Psoas muscle (tissue), 8 donors: ENCODE measurements around the gene AKR1C1. TPM values are rescaled to one million over a fixed set of nuclear protein-coding genes. Genes with fewer than 3 reads are reported as not detected.
"Not testable (repeated sequence)": the region's sequence is repeated elsewhere in the genome, so short reads cannot be mapped to it uniquely, and the experiment has no call there.

Experiments
- ATAC-seq, 4 donors: fragments of 200-7000 bp; cut with Tn5 transposase; one replicate each; pipeline ENCODE4 v1.9.1; 2020; ENCODE audit warnings: moderate library complexity in 3 of 4, mild to moderate bottlenecking in 2 of 4
- DNase-seq, 2 donors: peaks; one replicate each; pipeline ENCODE4 v3.0.0-alpha.2; 2020
- H3K27ac ChIP-seq: fragments of 200-600 bp; one replicate; pipeline ENCODE4 v1.8.0; 2022
- H3K27me3 ChIP-seq, 3 donors: fragments of 200-600 bp in 1 of 3; one replicate each; pipeline versions ENCODE4 v1.6.1 to v1.8.0; 2013 to 2022; ENCODE audit warnings: low read length in 2 of 3, mild to moderate bottlenecking in 2 of 3, moderate library complexity in 1 of 3; ENCODE audit not compliant: insufficient read depth in 3 of 3
- H3K36me3 ChIP-seq, 2 donors: fragments of 200-600 bp in 1 of 2; one replicate each; pipeline versions ENCODE4 v1.6.1 to v1.8.0; 2013 to 2022; ENCODE audit warnings: low read depth in 1 of 2, mild to moderate bottlenecking in 1 of 2, moderate library complexity in 1 of 2; ENCODE audit not compliant: insufficient read depth in 1 of 2
- H3K4me1 ChIP-seq: fragments of 200-600 bp; one replicate; pipeline ENCODE4 v1.8.0; 2022
- H3K4me3 ChIP-seq: fragments of 200-600 bp; one replicate; pipeline ENCODE4 v1.8.0; 2022; ENCODE audit warnings: mild to moderate bottlenecking
- H3K9me3 ChIP-seq: fragments of 200-600 bp; one replicate; pipeline ENCODE4 v1.8.0; 2022
- CTCF ChIP-seq: fragments of 200-600 bp; IDR thresholded peaks from one replicate; pipeline ENCODE4 v1.8.0; 2022; ENCODE audit warnings: antibody characterized with exemption
- WGBS, 3 donors: extraction: QIAGEN DNeasy Blood & Tissue Kit; methylation state at CpG; one replicate each; pipeline versions ENCODE4 v1.1.6 to v1.1.7; 2013; 5-methylcytosine and 5-hydroxymethylcytosine counted together
- intact Hi-C, 2 donors: fragments of 100-400 bp; cut with DNase I; formaldehyde crosslinking; loops; one replicate each; pipeline versions ENCODE4 v1.11.0 to v1.14.2; 2022
- polyA plus RNA-seq, 3 donors: library from polyadenylated mRNA; stranded (reverse); fragments of 200-250 nt; gene quantifications; one replicate each; pipeline ENCODE4 v1.2.3, GENCODE V29; 2013
- total RNA-seq, 4 donors: library from RNA; stranded (reverse); fragmentation: NEBNext Ultra II Directional in 2 of 4; extraction: Animal tissue kit (Norgen Biotek cat#: 25700) in 2 of 4; gene quantifications; one replicate each; pipeline versions ENCODE4 v1.2.1 to v1.2.4, GENCODE V29; 2021 to 2023
- donor health status: healthy with polysubstance abuse.
- donor health status: DM: no; HTN: no; CAD: no; lungs with moderate emphysema.
- donor health status: Bipolar disorder and iron deficiency.
- donor health status: healthy.
- donor health status: DM: yes; HTN: yes; CAD: no.
- donor health status: DM: no; HTN: no; CAD: no.
- donor health status: DM: no; HTN: no; CAD: no.
- donor health status: DM: yes; HTN: yes; CAD: no.

Gene AKR1C1
- total and polyA plus RNA-seq, 7 donors, result 36.5 to 1,974 (median 212) TPM

- DNase-seq, result no peak
- H3K27me3 ChIP-seq, result no peaks in the 10 kb centered on the region
- 26 to 37% (median 28%) methylated on average over 5 of the region's 5 CpGs for WGBS, 3 donors
- peak; percentile 83 to 89 (median 86) for ATAC-seq
- peak overlapping the region; percentile 68 for H3K27ac ChIP-seq
- no peaks in the 10 kb centered on the region for H3K9me3 ChIP-seq
- no peaks in the 10 kb centered on the region for H3K36me3 ChIP-seq
- TF ChIP-seq CTCF, result no peak
- intact Hi-C loops, result no loop called here
- peaks cover 41% of the 10 kb centered on the region for H3K4me1 ChIP-seq
- H3K4me3 ChIP-seq, result no peak overlapping the region
Measured at GRCh38 chr10:4947635-4948596, 15.3 kb upstream of the AKR1C1 start.

DNA sequence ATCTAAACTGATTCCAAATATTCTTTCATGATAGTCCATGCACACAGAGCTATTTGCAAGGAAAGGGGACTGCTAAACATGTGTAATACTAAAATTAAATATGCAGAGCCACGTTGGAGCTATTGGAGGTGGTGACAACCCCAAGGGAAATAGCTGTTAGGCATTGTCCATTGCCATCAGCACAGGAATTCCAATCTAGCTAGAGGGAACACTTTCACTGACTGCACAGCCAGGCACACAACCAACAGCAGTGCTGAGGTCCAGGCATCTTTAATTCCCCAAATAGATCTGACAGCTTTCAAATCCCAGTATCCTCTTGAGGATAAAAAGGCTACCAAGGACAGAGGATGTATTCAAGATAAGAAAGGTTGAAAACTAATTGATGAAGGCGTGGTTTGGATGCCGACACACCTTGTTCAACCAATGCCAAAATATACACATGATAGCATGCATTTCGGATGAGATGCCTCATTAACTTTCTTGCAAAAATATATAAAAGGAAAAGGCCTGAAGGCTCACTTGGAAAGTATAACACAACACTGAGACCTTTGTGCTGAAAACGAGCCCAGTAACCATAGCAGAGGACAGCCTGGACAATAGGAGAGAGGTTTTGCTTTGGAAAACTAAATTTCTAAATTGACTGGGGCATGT, 11.6 kb upstream of the AKR1C1 start:
- H3K4me1 ChIP-seq, result peaks cover 21% of the 10 kb centered on the region
- H3K4me3 ChIP-seq, H3K9me3 ChIP-seq, H3K27me3 ChIP-seq, intact Hi-C loops, H3K27ac ChIP-seq, ATAC-seq, DNase-seq, H3K36me3 ChIP-seq: not testable (repeated sequence)
- 56 to 70% (median 64%) methylated on average over 5 of the region's 5 CpGs for WGBS, 3 donors

DNA sequence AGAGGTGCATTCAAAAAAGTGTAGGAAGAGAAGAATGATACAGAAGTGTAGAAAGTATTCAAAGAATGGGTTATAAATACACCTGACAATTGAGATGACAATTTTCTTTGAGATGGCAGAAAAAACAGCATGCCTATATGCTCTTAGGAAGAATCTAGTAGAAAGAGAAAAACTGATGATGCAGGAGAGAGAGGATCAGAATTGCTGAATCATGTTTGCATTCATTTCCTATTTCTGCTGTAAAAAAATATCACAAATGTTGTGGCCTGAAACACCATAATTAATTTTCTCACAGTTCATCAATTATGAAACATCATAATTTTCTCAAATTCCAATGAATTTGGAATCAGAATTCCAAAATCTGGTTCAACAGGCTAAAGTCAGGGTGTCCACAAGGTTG, 9.8 kb upstream of the AKR1C1 start:
- no peak for ATAC-seq
- intact Hi-C loops, result no loop called here
- Histone ChIP-seq H3K27me3 (no peaks in the 10 kb centered on the region), H3K36me3 (no peaks in the 10 kb centered on the region), H3K9me3 (no peaks in the 10 kb centered on the region), H3K27ac (no peak overlapping the region), H3K4me3 (no peak overlapping the region), H3K4me1 (peaks cover 5% of the 10 kb centered on the region)
- DNase-seq, result no peak
- TF ChIP-seq CTCF, result no peak

DNA sequence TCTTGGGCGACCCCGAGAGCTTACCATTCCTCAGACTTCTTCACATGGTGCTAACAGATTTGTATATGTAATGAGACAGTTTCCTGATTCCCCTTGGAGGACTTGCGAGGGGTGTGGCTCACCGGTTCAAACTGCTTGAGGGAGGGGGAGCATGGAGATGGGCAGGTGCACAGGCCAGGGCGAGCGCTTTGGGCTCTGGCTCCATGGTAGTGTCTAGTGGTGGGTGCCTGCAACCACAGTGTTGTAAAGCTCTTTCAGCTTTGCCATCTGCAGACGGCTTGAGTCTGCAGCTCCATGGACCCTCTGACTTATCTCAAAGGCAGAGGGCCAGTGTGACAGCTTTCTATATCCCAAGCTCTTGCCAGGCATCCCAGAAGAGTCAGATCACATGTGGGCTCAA, 7.1 kb upstream of the AKR1C1 start:
- H3K9me3 ChIP-seq, H3K4me3 ChIP-seq, H3K4me1 ChIP-seq, ATAC-seq, H3K36me3 ChIP-seq, H3K27ac ChIP-seq, H3K27me3 ChIP-seq, DNase-seq, intact Hi-C loops: not testable (repeated sequence)
- WGBS, 3 donors, result 78 to 87% (median 85%) methylated on average over 4 to 6 of the region's 7 CpGs

DNA sequence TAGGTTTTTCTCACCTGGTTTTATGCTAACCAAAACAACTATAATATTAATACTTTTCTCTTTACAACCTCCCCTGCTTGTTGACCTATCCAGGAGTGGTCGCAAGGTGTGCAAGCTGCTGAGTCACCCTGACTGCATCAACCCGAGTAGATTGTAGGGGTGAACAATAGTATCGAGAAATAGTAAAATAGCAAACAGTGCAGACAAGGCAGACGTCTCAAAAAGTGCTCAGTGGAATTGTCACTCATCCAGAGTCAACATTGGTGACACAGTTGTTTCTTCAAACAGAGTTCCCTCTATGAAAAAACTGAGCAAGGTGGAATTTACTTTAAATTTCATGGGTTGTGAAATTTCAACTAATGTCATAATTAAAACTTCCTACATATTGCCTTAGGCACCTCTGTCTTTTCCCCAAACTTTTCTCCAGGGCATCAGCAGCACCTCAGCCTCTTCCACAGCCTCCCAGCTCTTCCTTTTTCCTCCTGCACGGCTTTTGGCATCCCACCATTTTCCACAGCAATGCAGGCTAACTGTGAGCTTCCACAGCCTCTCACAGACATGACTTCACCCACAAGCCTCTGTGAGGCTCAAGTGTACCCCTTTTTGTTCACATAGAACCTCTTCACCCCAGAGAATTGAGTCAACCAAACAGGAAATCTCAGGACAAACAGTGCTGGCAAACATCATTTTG, 6.1 kb upstream of the AKR1C1 start:
- ATAC-seq, H3K4me1 ChIP-seq, H3K36me3 ChIP-seq, H3K27me3 ChIP-seq, intact Hi-C loops, DNase-seq, H3K4me3 ChIP-seq, H3K27ac ChIP-seq, H3K9me3 ChIP-seq: not testable (repeated sequence)
- 86 to 89% (median 88%) methylated on average over 5 of the region's 5 CpGs for WGBS, 3 donors

DNA sequence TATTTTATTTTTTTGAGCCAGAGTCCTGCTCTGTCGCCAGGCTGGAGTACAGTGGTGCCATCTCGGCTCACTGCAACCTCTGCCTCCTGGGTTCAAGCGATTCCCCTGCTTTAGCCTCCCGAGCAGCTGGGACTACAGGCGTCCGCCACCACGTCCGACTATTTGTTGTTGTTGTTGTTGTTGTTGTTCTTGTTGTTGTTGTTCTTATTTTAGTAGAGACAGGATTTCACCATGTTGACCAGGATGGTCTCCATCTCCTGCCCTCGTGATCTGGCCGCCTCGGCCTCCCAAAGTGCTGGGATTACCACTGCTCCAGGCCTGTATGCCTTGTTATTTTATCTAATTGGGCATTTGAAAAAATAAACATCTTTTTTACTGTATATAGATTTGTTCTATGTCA, 1.7 kb upstream of the AKR1C1 start:
- WGBS, 3 donors, result 97% methylated on average over 11 of the region's 11 CpGs

GRCh38 chr10:4962308-4962707, 907 bp upstream of the AKR1C1 start:
- H3K36me3 ChIP-seq, result peaks cover 0 to 26% of the 10 kb centered on the region in 2 donors
- H3K27me3 ChIP-seq, H3K9me3 ChIP-seq, H3K4me1 ChIP-seq, H3K27ac ChIP-seq, H3K4me3 ChIP-seq, intact Hi-C loops, DNase-seq, ATAC-seq: not testable (repeated sequence)
- 64 to 80% (median 74%) methylated on average over 1 of the region's 1 CpG for WGBS, 3 donors

More for the DNA sequence above, 1.7 kb upstream of the AKR1C1 start:
- H3K4me1 ChIP-seq, ATAC-seq, H3K27me3 ChIP-seq, intact Hi-C loops, H3K4me3 ChIP-seq, DNase-seq, H3K9me3 ChIP-seq, H3K27ac ChIP-seq: not testable (repeated sequence)
- H3K36me3 ChIP-seq, result peaks cover 0 to 19% of the 10 kb centered on the region in 2 donors

DNA sequence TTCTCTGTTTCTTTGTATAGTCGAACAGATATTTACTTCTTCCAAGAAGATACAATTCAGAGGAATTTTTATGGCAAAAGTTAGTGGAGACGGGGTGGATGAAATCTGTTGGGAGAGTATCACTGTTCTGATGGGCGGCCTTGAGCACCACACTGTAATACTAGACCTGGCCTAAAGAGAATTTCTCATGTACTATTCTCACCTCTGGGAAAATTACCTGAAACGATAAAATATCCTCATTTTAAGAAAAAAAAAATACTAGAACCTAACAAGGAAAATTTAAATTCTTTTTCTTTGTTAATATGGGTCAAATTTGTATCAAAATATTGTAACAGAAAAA, 570 bp downstream of the AKR1C1 start:
- intact Hi-C loops, H3K9me3 ChIP-seq, DNase-seq, H3K27me3 ChIP-seq, H3K4me1 ChIP-seq: not testable (repeated sequence)
- 33 to 38% (median 34%) methylated on average over 2 to 3 of the region's 4 CpGs for WGBS, 3 donors
- H3K36me3 ChIP-seq, result peaks cover under 1 to 39% of the 10 kb centered on the region in 2 donors
- H3K27ac ChIP-seq, result peak overlapping the region; percentile 12
- ATAC-seq, result peak in 3 of 4 donors; percentile 43 to 73 (median 60)
- peak overlapping the region; percentile 66 for H3K4me3 ChIP-seq

DNA sequence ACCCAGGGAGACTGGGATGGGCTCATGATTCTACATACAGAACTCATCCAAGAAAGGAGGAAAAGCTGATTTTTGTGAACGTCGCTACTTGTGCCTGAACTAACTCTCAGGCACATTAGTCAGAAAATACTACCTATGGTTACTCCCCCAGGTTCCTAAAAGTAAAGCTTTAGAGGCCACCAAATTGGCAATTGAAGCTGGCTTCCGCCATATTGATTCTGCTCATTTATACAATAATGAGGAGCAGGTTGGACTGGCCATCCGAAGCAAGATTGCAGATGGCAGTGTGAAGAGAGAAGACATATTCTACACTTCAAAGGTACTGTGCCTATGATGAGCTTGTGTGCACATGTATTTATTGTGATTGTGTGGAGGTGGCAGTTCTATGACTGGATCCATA, 2.5 kb downstream of the AKR1C1 start:
- H3K27me3 ChIP-seq, H3K4me1 ChIP-seq, H3K9me3 ChIP-seq, DNase-seq, intact Hi-C loops, ATAC-seq, H3K27ac ChIP-seq: not testable (repeated sequence)
- Histone ChIP-seq H3K36me3 (peaks cover 2 to 57% of the 10 kb centered on the region in 2 donors), H3K4me3 (peak overlapping the region; percentile 66)
- 96 to 98% (median 98%) methylated on average over 4 of the region's 4 CpGs for WGBS, 3 donors
